ENCODE measurements around the gene FBXO42. TPM values are rescaled to one million over a fixed set of nuclear protein-coding genes. Genes with fewer than 3 reads are reported as not detected.

The FBXO42 gene
- total RNA-seq, 1 experiment from 2014 or later, result 21.9 TPM

DNA sequence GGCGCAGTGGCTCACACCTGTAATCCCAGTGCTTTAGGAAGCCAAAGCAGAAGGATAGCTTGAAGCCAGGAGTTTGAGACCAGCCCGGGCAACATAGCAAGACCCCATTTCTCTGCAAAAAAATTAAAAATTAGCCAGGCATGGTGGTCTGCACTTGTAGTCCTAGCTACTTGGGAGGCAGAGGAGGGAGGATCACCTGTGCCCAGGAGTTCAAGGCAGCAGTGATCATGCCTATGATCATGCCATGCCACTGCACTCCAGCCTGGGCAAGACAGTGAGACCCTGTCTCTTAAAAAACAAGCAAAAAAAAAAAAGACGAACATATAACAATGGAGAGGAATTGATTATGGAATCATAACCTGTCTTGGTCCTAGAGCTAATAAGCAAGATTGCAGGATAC, 45.1 kb downstream of the FBXO42 start:
- Mint-ChIP-seq H3K27me3 (ENCODE audit: insufficient read depth, unreplicated experiment) (no peaks in the 10 kb centered on the region), H3K9me3 (ENCODE audit: unreplicated experiment) (peaks cover 7% of the 10 kb centered on the region), H3K36me3 (ENCODE audit: insufficient read depth, unreplicated experiment) (peaks cover 77% of the 10 kb centered on the region), H3K4me3 (ENCODE audit: unreplicated experiment) (no peak overlapping the region), H3K4me1 (ENCODE audit: insufficient read depth, unreplicated experiment) (no peaks in the 10 kb centered on the region), H3K27ac (ENCODE audit: low read depth, unreplicated experiment) (no peak overlapping the region)
- no TSS peak for BruUV-seq (replicated peaks)
- POLR2A ChIA-PET, result no interaction called here
- DNase-seq (ENCODE audit: unreplicated experiment), result no peak
- intact Hi-C loops (cut with micrococcal nuclease), result no loop called here
- TF ChIP-seq, protein P1, sequence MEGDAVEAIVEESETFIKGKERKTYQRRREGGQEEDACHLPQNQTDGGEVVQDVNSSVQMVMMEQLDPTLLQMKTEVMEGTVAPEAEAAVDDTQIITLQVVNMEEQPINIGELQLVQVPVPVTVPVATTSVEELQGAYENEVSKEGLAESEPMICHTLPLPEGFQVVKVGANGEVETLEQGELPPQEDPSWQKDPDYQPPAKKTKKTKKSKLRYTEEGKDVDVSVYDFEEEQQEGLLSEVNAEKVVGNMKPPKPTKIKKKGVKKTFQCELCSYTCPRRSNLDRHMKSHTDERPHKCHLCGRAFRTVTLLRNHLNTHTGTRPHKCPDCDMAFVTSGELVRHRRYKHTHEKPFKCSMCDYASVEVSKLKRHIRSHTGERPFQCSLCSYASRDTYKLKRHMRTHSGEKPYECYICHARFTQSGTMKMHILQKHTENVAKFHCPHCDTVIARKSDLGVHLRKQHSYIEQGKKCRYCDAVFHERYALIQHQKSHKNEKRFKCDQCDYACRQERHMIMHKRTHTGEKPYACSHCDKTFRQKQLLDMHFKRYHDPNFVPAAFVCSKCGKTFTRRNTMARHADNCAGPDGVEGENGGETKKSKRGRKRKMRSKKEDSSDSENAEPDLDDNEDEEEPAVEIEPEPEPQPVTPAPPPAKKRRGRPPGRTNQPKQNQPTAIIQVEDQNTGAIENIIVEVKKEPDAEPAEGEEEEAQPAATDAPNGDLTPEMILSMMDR (IDR thresholded peaks at IDR 0.05; ENCODE audit: unreplicated experiment), result no peak
- CTCF ChIA-PET, result interaction anchor here (0.5 to 1.0 kb wide), 2 partner anchors 26 to 28 kb away, joined by 4 to 6 read pairs; no protein-coding TSS in a partner anchor

DNA sequence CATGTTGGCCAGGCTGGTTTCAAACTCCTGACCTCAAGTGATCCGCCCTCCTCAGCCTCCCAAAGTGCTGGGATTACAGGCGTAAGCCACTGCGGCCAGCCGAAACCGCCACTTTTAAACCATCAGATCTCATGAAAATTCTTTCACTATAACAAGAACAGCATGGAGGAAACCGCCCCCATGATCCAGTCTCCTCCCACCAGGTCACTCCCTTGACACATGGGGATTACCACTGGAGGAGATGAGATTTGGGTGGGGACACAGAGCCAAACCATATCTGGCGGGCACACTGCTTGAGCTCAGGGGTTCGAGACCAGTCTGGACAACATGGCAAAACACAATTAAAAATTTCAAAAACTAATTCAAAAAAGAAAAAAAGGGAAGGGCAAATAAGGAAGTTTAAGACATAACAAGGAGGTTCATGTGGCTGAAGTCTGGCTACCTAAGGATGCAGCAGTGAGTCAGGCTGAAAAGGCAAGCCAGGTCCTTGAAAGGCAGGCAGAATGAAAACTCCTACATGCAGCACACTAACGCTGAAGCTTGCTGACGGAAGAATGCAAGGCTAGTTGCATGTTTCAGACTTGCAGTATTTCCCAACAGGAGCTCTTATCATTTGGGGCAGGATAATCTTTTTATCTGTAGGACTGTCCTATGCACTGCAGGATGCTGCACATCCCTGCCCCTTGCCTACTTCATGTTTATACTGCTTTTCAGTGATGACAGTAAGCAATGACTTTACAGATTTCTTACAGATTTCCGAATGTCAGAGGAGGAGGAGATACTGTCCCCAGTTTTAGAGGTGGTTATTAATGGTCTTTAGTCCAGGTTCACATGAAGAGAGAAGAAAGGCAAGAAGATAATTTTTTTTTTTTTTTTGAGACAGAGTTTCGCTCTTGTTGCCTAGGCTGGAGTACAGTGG, 49.3 kb downstream of the FBXO42 start:
- Mint-ChIP-seq H3K4me1 (ENCODE audit: insufficient read depth, unreplicated experiment) (peaks cover 6% of the 10 kb centered on the region), H3K4me3 (ENCODE audit: unreplicated experiment) (no peak overlapping the region), H3K27me3 (ENCODE audit: insufficient read depth, unreplicated experiment) (no peaks in the 10 kb centered on the region), H3K27ac (ENCODE audit: low read depth, unreplicated experiment) (no peak overlapping the region), H3K9me3 (ENCODE audit: unreplicated experiment) (peaks cover 6% of the 10 kb centered on the region), H3K36me3 (ENCODE audit: insufficient read depth, unreplicated experiment) (peaks cover 73% of the 10 kb centered on the region)
- TF ChIP-seq, protein P1 (IDR thresholded peaks at IDR 0.05; ENCODE audit: unreplicated experiment), result no peak
- intact Hi-C loops (cut with micrococcal nuclease), result no loop called here
- no peak for DNase-seq (ENCODE audit: unreplicated experiment)
- ChIA-PET POLR2A (interaction anchor here (0.6 to 1.1 kb wide), 3 partner anchors 17 to 46 kb away, joined by 3 read pairs; no protein-coding TSS in a partner anchor), CTCF (interaction anchor here (0.7 to 1.4 kb wide), 2 partner anchors 10 to 49 kb away, joined by 3 to 5 read pairs; partner anchors contain the start of gene FBXO42)
- no TSS peak for BruUV-seq (replicated peaks)

GRCh38 chr1:16300436-16300835, 51.8 kb downstream of the FBXO42 start:
- TF ChIP-seq, protein P1 (IDR thresholded peaks at IDR 0.05; ENCODE audit: unreplicated experiment), result no peak
- BruUV-seq (replicated peaks), result no TSS peak
- H3K4me1 Mint-ChIP-seq (ENCODE audit: insufficient read depth, unreplicated experiment), result peaks cover 6% of the 10 kb centered on the region
- no peak overlapping the region for H3K27ac Mint-ChIP-seq (ENCODE audit: low read depth, unreplicated experiment)
- ChIA-PET POLR2A (interaction anchor here (0.6 to 0.7 kb wide), 2 partner anchors 9 to 52 kb away, joined by 3 to 5 read pairs; partner anchors contain the start of gene FBXO42), CTCF (interaction anchor here (0.6 kb wide), 1 partner anchor 68 kb away, joined by 3 read pairs; no protein-coding TSS in a partner anchor)
- peaks cover 88% of the 10 kb centered on the region for H3K36me3 Mint-ChIP-seq (ENCODE audit: insufficient read depth, unreplicated experiment)
- no peaks in the 10 kb centered on the region for H3K27me3 Mint-ChIP-seq (ENCODE audit: insufficient read depth, unreplicated experiment)
- peak; percentile 80 for DNase-seq (ENCODE audit: unreplicated experiment)
- H3K4me3 Mint-ChIP-seq (ENCODE audit: unreplicated experiment), result no peak overlapping the region
- no peaks in the 10 kb centered on the region for H3K9me3 Mint-ChIP-seq (ENCODE audit: unreplicated experiment)
- intact Hi-C loops (cut with micrococcal nuclease), result no loop called here

GRCh38 chr1:16298653-16299052, 53.6 kb downstream of the FBXO42 start:
- Mint-ChIP-seq H3K27me3 (ENCODE audit: insufficient read depth, unreplicated experiment) (no peaks in the 10 kb centered on the region), H3K9me3 (ENCODE audit: unreplicated experiment) (no peaks in the 10 kb centered on the region), H3K36me3 (ENCODE audit: insufficient read depth, unreplicated experiment) (peaks cover 95% of the 10 kb centered on the region), H3K4me1 (ENCODE audit: insufficient read depth, unreplicated experiment) (peaks cover 6% of the 10 kb centered on the region), H3K27ac (ENCODE audit: low read depth, unreplicated experiment) (no peak overlapping the region), H3K4me3 (ENCODE audit: unreplicated experiment) (no peak overlapping the region)
- intact Hi-C loops (cut with micrococcal nuclease), result no loop called here
- DNase-seq (ENCODE audit: unreplicated experiment), result no peak
- no TSS peak for BruUV-seq (replicated peaks)
- ChIA-PET CTCF (no interaction called here), POLR2A (interaction anchor here (0.7 to 1.4 kb wide), 4 partner anchors 23 to 51 kb away, joined by 3 to 6 read pairs (median 4); no protein-coding TSS in a partner anchor)
- TF ChIP-seq, protein P1 (IDR thresholded peaks at IDR 0.05; ENCODE audit: unreplicated experiment), result no peak
